Globus pallidus (tissue), 1 donor: ENCODE results near the gene SARNP.

Experiments
- DNase-seq: peaks from one replicate; pipeline ENCODE4 v3.0.0-alpha.2; 2015; ENCODE audit warnings: low spot score

SARNP gene

GRCh38 chr12:55724226-55724939 is 93.1 kb downstream of the SARNP start:
- DNase-seq: peak; percentile 77

- no peak for DNase-seq
Observed at GRCh38 chr12:55723516-55724225, 93.9 kb downstream of the SARNP start.

- DNase-seq: no peak
Observed at GRCh38 chr12:55722948-55723347, 94.6 kb downstream of the SARNP start.

- no peak for DNase-seq
Observed at GRCh38 chr12:55721601-55722213, 95.8 kb downstream of the SARNP start.

- DNase-seq: peak; percentile 77
Observed at GRCh38 chr12:55720894-55721444, 96.6 kb downstream of the SARNP start.

GRCh38 chr12:55720071-55720564 is 97.4 kb downstream of the SARNP start, which contains the start of gene RDH5:
Gene RDH5 (plus strand): TSS chr12:55720393. CDS start chr12:55721185, 792 bp downstream.
- no peak for DNase-seq

- no peak for DNase-seq
Observed at GRCh38 chr12:55719371-55719770, 98.2 kb downstream of the SARNP start.

GRCh38 chr12:55718624-55719275 is 98.8 kb downstream of the SARNP start:
- no peak for DNase-seq

- DNase-seq: no peak
Observed at GRCh38 chr12:55718015-55718414, 99.5 kb downstream of the SARNP start.

- no peak for DNase-seq
Observed at GRCh38 chr12:55717011-55718007, 100.2 kb downstream of the SARNP start.

- DNase-seq: no peak
Observed at GRCh38 chr12:55716582-55716957, 101.0 kb downstream of the SARNP start.

- DNase-seq: peak; percentile 85
Observed at GRCh38 chr12:55715833-55716581, 101.5 kb downstream of the SARNP start, which contains the start of gene BLOC1S1. Gene BLOC1S1 (plus strand): TSS chr12:55716046. CDS start chr12:55716052, 6 bp downstream.

GRCh38 chr12:55715169-55715764 is 102.3 kb downstream of the SARNP start:
- no peak for DNase-seq

GRCh38 chr12:55713721-55714120 is 103.8 kb downstream of the SARNP start:
- DNase-seq: no peak

GRCh38 chr12:55712700-55713415 is 104.7 kb downstream of the SARNP start:
- no peak for DNase-seq

GRCh38 chr12:55711786-55712553 is 105.6 kb downstream of the SARNP start:
- DNase-seq: no peak

GRCh38 chr12:55708695-55709233 is 108.8 kb downstream of the SARNP start:
- DNase-seq: no peak
